Kidney epithelial cell (primary cell): ENCODE measurements around the gene SPHK1. TPM values are rescaled to one million over a fixed set of nuclear protein-coding genes. Genes with fewer than 3 reads are reported as not detected.

ENCODE experiments used
- DNase-seq: peaks from one replicate; pipeline ENCODE4 v3.0.0-alpha.2; 2010; ENCODE audit warnings: low read depth
- H3K27me3 ChIP-seq: 2 replicates; pipeline ENCODE4 v1.6.0; 2011; ENCODE audit warnings: low read length; ENCODE audit not compliant: control insufficient read depth, insufficient read depth
- H3K36me3 ChIP-seq: 2 replicates; pipeline ENCODE4 v1.5.1; 2011; ENCODE audit warnings: low read length; ENCODE audit not compliant: control insufficient read depth, insufficient read depth
- H3K4me3 ChIP-seq: 2 replicates; pipeline ENCODE4 v1.5.1; 2011; ENCODE audit warnings: low read depth, mild to moderate bottlenecking, control low read depth, low read length
- total RNA-seq: library from RNA; depleted of rRNA; stranded (reverse); fragments of >200 nt; gene quantifications from 2 replicates; pipeline ENCODE4 v1.2.3, GENCODE V29; 2015
- TF ChIP-seq, protein P1 (sequence below): IDR thresholded peaks from 2 replicates; pipeline ENCODE4 v1.5.1; 2011; ENCODE audit warnings: mild to moderate bottlenecking, moderate library complexity, low read length, control low read depth, inconsistent platforms; ENCODE audit not compliant: insufficient read depth, poor library complexity, severe bottlenecking

Gene SPHK1
- total RNA-seq, 1 donor from 2014 or later: 165 TPM

DNA sequence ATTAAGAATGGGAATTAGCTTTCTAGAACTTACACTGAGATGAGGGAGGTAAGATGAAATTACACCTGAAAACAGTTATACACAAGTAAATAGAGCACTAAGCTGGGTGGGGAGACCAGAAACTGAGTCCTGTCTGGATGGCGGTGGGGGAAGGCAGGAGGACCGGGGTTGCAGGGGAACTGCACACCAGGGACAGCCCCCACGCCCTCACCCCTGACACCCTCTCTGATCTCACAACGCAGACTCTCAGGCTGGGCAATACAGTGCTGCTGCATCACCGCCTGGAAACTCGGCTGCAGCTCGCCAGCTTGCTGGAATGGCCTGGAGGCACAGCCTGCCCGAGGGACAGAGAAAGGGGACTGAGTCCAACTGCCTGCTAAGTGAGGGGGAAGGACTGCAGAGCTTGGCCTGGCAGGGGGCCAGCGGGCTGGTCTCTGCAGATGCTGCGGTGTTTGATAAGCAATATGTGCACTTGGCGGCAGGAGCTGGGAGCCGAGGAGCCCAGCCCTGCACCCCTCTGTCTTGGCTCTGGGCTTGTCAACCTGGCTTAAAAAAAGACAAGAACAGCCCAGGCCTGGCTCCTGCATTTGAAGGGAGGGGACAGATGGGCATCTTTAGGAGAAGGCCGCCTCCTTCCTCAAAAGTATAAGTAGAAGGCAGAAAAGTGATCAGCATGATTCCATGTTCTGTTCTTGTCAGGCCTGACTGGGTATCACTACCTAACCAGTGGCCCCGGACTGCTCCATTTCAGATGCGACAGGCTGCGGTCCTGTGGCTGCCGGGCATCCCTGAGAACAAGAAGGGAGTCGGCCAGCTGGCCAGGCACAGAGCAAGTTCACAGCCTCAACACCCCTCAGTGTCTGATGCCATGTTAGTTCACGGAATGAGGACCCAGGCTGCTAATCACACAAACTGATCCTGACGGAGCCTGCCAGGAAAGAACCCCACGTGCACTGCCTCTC is 30.2 kb downstream of the SPHK1 start:
- H3K27me3 ChIP-seq: no peaks in the 10 kb centered on the region
- DNase-seq: no peak
- no peak overlapping the region for H3K4me3 ChIP-seq
- no peaks in the 10 kb centered on the region for H3K36me3 ChIP-seq
- TF ChIP-seq, protein P1, sequence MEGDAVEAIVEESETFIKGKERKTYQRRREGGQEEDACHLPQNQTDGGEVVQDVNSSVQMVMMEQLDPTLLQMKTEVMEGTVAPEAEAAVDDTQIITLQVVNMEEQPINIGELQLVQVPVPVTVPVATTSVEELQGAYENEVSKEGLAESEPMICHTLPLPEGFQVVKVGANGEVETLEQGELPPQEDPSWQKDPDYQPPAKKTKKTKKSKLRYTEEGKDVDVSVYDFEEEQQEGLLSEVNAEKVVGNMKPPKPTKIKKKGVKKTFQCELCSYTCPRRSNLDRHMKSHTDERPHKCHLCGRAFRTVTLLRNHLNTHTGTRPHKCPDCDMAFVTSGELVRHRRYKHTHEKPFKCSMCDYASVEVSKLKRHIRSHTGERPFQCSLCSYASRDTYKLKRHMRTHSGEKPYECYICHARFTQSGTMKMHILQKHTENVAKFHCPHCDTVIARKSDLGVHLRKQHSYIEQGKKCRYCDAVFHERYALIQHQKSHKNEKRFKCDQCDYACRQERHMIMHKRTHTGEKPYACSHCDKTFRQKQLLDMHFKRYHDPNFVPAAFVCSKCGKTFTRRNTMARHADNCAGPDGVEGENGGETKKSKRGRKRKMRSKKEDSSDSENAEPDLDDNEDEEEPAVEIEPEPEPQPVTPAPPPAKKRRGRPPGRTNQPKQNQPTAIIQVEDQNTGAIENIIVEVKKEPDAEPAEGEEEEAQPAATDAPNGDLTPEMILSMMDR: no peak

DNA sequence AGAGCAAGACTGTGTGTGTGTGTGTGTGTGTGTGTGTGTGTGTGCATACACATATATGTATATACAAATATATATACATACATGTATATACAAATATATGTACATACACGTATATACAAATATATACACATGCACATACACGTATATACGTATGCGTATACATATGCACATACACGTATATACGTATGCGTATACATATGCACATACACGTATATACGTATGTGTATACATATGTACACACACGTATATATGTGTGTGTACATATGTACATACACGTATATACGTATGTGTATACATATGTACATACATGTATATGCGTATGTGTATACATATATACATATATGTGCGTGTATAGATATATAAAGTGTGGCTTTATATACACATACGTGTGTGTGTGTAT is 31.4 kb downstream of the SPHK1 start:
- H3K36me3 ChIP-seq: no peaks in the 10 kb centered on the region
- no peak overlapping the region for H3K4me3 ChIP-seq
- no peaks in the 10 kb centered on the region for H3K27me3 ChIP-seq
- TF ChIP-seq, protein P1: no peak
- DNase-seq: no peak

DNA sequence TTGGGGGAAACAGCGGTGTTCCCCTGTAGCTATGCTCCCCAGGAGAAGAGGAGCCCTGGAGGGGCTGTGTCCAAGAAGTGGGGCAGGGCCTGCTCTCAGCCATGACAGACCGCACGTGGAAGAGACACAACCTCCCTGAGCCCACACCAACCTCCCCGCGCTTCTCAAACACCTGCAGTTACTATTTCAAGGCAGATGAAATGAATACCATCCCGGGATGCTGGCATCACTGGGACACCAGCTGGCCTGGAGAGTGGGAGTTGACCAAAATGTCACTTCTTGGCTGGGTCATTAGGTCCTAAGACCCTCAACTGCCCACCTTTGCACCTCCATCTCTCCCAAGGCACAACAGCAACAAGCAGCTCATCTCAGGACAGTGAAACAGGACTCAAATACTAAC is 32.0 kb downstream of the SPHK1 start:
- H3K27me3 ChIP-seq: no peaks in the 10 kb centered on the region
- no peaks in the 10 kb centered on the region for H3K36me3 ChIP-seq
- no peak for DNase-seq
- TF ChIP-seq, protein P1: no peak
- H3K4me3 ChIP-seq: no peak overlapping the region

DNA sequence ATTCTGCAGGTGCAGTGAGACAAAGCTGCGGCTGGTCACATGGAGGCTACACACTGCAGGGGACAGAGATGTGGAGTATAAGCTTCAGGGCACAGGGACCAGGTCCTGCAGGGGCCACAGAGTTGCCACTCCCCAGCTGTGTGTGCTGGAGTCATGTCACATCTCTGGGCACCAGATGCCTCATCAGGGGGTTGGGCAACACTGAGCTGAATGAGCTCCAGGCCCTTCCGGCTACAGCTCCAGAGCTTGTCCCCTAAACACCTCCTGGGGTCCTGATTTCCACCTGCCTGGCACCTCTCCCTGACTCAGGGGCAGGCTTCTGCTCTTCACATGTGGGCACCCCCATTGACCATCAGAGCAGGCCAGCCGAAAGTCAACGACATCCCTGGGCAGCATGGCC is 32.5 kb downstream of the SPHK1 start:
- Histone ChIP-seq H3K27me3 (no peaks in the 10 kb centered on the region), H3K36me3 (no peaks in the 10 kb centered on the region)
- TF ChIP-seq, protein P1: no peak

DNA sequence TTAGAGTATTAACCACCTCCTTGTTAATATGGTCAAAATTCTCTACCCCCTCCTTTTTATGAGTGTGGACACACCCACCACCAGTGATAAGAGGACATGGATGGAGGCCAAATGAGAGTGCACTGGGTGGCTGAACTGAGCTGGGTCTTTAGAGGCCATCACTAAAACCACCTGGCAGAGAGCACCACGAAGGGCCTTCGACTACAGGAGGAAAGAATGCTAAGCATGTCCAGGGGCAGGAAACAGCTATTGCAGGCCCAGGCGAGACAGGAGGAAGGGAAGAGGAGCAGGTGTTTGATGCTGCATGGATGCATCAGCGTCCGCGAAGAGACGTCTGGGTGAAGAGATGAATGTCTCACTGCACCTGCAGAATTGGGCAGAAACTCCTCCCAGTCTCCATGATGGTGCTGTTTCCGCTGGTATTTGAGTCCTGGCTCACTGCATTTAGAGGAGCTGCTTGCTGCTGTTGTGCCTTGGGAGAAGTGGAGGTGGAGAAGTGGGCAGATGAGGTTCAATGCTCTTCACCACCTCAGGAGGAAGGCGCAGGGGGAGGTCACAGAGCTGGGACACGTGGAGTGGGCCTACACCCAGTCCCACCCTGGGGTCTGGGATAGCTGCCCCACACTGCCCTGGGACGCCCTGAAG is 33.2 kb downstream of the SPHK1 start:
- DNase-seq: no peak
- Histone ChIP-seq H3K27me3 (no peaks in the 10 kb centered on the region), H3K4me3 (no peak overlapping the region), H3K36me3 (no peaks in the 10 kb centered on the region)
- TF ChIP-seq, protein P1: no peak

More for the DNA sequence above, 32.5 kb downstream of the SPHK1 start:
- no peak for DNase-seq
- no peak overlapping the region for H3K4me3 ChIP-seq
